Measurements from ENCODE around the gene ETFA.

Gene ETFA

DNA sequence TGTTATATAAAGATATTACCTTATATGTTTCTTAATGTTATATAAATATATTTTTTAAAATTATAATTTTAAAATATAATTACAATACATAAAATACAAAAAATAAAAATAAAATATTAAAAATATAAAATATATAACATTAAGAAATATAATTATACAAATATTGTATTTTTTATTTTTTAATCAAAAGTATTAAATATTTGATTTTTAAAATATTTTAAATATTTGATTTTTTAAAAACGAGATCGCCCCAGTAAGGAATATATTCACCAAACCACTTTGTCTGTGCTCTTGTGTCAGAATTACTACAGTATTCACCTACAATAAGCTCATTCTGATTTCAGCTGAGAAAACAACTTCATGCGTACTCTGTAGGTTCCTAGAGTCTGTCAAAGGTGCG is 89.1 kb downstream of the ETFA start:
- H3K4me3 ChIP-seq (ENCODE audit: low read depth, low read length), result no peak overlapping the region
- TF ChIP-seq, protein P1, sequence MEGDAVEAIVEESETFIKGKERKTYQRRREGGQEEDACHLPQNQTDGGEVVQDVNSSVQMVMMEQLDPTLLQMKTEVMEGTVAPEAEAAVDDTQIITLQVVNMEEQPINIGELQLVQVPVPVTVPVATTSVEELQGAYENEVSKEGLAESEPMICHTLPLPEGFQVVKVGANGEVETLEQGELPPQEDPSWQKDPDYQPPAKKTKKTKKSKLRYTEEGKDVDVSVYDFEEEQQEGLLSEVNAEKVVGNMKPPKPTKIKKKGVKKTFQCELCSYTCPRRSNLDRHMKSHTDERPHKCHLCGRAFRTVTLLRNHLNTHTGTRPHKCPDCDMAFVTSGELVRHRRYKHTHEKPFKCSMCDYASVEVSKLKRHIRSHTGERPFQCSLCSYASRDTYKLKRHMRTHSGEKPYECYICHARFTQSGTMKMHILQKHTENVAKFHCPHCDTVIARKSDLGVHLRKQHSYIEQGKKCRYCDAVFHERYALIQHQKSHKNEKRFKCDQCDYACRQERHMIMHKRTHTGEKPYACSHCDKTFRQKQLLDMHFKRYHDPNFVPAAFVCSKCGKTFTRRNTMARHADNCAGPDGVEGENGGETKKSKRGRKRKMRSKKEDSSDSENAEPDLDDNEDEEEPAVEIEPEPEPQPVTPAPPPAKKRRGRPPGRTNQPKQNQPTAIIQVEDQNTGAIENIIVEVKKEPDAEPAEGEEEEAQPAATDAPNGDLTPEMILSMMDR (IDR thresholded peaks at IDR 0.05; ENCODE audit: low read depth, low read length), result no peak

DNA sequence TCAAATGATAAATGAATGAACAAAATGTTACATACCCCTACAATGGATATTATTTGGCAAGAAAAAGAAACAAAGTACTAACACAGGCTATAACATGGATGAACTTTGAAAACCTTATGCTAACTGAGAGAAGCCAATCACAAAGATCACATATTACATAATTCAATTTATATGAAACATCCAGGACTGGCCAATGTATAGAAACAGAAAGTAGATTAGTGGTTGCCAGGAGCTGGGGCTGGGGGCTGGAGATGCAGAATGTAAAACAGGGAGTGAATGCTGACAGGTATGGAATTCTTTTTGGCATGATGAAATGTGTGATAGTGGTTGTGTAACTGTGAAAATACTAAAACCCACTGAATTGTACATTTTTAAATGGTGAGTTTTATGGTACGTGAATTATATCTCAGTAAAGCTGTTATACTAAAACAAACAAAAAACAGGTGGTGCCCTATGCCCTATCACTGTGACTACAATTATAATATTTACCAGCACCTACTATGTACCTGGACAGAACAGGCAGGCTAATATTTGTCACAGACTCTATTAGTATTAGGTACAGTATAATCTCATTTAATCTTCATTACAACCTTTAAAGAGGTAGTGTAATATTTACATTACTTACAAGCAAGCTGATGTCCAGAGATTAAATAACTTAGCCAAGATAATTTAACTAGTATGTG is 90.0 kb downstream of the ETFA start:
- TF ChIP-seq, protein P1 (IDR thresholded peaks at IDR 0.05; ENCODE audit: low read depth, low read length), result no peak
- H3K4me3 ChIP-seq (ENCODE audit: low read depth, low read length), result no peak overlapping the region

DNA sequence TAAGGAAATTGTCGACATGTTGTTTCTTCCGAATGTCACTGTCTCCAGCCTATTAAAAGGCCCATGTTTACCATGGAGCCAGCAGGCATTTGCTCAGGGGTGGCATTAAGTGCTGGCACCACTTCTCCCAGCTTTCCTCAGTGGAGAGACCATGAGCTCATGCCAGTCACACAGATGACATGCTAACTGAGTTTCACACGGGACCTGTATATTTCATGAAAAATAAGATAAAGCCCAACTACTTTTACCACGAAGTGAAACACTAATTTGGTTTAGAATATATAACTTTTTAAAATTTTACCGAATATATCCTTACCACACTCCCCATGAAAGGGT is 93.4 kb downstream of the ETFA start:
- no peak overlapping the region for H3K4me3 ChIP-seq (ENCODE audit: low read depth, low read length)
- TF ChIP-seq, protein P1 (IDR thresholded peaks at IDR 0.05; ENCODE audit: low read depth, low read length), result no peak

DNA sequence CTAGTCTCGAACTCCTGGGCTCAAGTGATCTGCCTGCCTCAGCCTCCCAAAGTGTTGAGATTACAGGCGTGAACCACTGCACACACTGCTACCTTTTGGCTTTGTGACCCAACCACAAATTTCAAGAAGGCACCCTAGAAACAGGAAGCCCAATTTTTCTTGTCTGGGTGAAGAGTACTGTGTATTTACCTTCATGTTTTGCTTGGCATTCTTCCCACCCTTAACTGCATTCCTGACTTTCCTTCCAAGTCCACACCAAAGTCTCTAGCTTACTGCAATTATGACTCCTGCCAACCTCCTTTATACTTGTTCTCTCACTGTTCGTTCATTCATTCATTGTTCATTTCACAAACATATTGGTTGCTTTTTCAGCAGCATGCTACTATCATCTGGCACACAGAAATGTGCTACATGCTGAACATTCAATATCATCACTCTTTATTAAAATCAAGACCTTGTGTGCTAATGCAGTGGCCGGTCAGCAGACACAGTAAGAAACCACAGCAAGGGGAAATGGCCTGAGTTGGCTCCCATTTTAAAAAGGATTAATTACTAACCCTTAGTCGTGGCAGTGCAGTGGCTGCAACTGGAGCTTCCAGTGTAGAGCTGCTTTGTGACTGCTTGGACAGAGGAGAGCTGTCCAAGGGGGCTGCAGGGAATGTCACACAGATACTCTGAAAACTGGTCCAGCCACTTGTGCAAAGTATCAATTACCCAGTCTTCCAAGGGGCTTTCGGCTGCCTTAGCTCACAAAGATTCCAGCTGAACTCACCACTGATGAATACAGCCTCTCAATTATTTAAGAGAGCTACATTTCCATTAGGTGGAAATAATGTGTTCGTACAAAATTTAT is 94.0 kb downstream of the ETFA start:
- TF ChIP-seq, protein P1 (IDR thresholded peaks at IDR 0.05; ENCODE audit: low read depth, low read length), result no peak
- no peak overlapping the region for H3K4me3 ChIP-seq (ENCODE audit: low read depth, low read length)

DNA sequence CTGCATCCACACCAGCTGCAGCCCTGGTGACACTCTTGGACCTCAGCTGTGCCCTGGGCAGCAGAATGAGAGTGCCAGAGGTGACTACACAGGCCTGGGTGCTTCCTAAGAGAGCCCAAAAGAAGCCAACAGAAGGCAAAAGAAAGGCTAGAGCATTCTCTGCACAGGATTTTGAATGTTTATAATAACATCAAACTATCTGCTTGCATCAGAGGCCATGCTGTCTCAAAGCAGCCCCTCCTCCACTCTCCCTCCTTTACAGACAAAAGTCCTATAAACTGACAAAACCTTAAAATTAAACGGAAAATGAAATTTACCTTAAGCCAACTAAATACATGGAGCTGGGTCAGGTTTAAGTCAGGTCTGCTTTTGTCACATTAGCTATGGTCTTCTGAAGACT is 95.6 kb downstream of the ETFA start:
- TF ChIP-seq, protein P1 (IDR thresholded peaks at IDR 0.05; ENCODE audit: low read depth, low read length), result no peak
- no peak overlapping the region for H3K4me3 ChIP-seq (ENCODE audit: low read depth, low read length)

DNA sequence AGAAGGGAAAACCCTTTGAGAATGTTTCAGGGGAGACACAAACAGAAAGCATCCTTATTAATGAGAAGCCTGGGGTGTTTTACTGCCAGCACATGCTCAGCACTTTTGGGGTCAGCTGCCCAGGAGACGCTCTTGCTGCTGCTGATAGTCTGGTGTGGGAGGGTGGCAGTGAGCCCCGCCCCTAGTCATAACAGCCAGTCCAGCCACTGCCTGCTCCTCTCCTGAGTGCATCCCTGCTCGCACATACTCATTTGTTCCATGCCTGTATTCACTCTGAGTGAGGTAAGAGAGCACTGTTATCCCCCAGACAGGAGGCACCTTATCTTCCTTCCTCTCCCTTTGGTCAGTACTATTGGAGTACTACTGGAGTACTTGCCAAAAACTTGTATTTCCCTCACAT is 101.3 kb downstream of the ETFA start:
- TF ChIP-seq, protein P1 (IDR thresholded peaks at IDR 0.05; ENCODE audit: low read depth, low read length), result no peak
- no peak overlapping the region for H3K4me3 ChIP-seq (ENCODE audit: low read depth, low read length)

DNA sequence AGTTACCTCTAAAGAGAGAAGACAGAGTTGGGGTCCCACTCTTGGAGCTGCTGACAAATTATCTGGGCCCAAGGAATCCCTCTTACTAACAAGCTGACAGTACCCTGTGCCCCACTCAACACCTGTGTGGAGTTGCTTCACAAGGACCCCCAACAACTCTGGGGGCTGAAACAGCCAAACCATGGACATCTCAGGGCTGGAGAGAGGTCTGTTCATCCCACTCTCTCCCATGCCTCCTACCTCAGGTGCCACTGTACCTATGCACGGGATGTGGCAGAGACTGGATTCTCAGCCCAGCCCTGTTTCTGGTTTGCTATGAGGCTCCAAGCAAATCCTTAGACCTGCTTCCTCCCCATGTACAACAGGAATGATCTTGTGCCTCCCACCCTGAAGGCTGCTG is 101.7 kb downstream of the ETFA start:
- no peak overlapping the region for H3K4me3 ChIP-seq (ENCODE audit: low read depth, low read length)
- TF ChIP-seq, protein P1 (IDR thresholded peaks at IDR 0.05; ENCODE audit: low read depth, low read length), result no peak

All from WI38 (cell line).